Fibroblast of villous mesenchyme (primary cell): ENCODE measurements around the gene CRBN. TPM values are rescaled to one million over a fixed set of nuclear protein-coding genes. Genes with fewer than 3 reads are reported as not detected.

Source experiments
- DNase-seq: peaks from one replicate; pipeline ENCODE4 v3.0.0-alpha.2; 2010; ENCODE audit warnings: low read depth
- H3K4me3 ChIP-seq: 2 replicates; pipeline ENCODE4 v1.5.1; 2011; ENCODE audit warnings: low read depth, mild to moderate bottlenecking, low read length
- CTCF ChIP-seq: IDR thresholded peaks from 2 replicates; pipeline ENCODE4 v1.5.1; 2012; ENCODE audit warnings: low read depth, mild to moderate bottlenecking, low read length; ENCODE audit not compliant: insufficient read depth
- total RNA-seq: library from RNA; depleted of rRNA; stranded (reverse); fragments of >200 nt; gene quantifications from 2 replicates; pipeline ENCODE4 v1.2.3, GENCODE V29; 2012

CRBN gene
- total RNA-seq, 1 donor = 40.2 TPM

DNA sequence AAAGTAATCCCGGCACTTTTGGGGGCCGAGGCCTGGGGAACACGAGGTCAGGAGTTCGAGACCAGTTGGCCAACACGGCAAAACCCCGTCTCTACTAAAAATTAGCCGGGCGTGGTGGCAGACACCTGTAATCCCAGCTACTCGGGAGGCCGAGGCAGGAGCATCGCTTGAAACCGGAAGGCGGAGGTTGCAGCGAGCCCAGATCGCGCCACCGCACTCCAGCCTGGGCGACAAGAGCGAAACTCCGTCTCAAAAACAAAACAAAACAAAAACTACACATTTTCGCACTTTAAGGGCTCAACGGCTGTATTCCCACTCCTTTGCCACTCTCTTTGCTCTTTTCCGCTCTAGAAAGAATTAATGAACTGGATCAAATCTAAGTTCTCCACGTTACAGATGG is 53.5 kb downstream of the CRBN start:
- no peak for DNase-seq
- peak overlapping the region; percentile 94 for H3K4me3 ChIP-seq
- TF ChIP-seq CTCF = no peak

DNA sequence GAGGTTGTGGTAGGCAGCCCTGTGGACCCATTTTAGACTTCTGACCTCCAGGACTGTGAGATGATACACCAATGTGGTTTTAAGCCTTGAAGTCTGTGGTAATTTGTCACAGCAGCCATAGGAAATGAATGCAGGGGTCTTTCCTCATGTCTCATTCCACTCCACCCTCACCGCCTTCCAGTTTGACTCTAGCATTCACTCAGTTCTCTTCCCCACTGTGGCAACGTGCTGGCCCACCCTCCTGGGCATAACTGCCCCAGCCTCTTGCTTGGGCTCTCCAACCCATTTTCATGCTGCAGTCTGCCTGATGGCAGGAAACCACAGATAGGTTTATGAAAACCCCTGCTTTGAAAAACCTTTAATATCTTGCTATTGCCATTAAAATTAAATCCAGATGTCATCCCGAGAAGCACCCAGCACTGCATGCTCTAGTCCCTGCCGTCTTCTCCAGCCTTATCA is 60.1 kb downstream of the CRBN start:
- no peak for TF ChIP-seq CTCF
- DNase-seq = no peak
- no peak overlapping the region for H3K4me3 ChIP-seq

- TF ChIP-seq CTCF = no peak
- DNase-seq = no peak
- H3K4me3 ChIP-seq = no peak overlapping the region
Observed at GRCh38 chr3:3117651-3118050, 61.8 kb downstream of the CRBN start.

DNA sequence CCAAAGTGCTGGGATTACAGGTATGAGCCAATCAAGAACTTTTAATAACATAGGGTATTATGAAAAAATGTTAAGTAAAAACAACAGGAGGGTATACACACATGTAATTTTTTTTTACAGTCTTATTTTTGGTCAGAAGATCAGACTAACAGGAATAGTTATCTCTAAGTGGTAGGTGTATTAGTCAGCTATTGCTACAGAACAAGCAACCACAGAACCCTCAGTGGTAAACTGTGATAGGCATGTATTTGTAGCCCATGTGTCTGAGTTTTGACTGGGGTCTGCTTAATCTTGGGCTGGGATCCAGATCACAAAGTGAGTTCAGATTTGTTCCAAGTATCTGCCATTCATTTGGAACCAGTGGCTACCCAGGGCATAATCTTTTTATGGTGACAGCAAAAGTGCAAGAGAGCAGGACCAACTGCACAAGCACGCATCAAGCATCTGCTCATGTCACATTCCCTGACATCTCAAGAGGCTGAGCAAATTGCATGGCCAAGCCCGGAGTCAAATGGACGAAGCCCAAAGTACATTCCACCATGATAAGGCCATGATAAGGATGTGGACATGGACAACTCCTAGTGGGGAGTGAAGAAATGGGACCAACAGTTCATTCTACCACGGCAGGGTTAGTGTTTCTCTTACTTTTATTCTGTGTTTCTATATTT is 66.3 kb downstream of the CRBN start:
- no peak for DNase-seq
- no peak for TF ChIP-seq CTCF
- no peak overlapping the region for H3K4me3 ChIP-seq

- H3K4me3 ChIP-seq = no peak overlapping the region
- no peak for TF ChIP-seq CTCF
- DNase-seq = no peak
Observed at GRCh38 chr3:3110749-3111361, 68.6 kb downstream of the CRBN start.

DNA sequence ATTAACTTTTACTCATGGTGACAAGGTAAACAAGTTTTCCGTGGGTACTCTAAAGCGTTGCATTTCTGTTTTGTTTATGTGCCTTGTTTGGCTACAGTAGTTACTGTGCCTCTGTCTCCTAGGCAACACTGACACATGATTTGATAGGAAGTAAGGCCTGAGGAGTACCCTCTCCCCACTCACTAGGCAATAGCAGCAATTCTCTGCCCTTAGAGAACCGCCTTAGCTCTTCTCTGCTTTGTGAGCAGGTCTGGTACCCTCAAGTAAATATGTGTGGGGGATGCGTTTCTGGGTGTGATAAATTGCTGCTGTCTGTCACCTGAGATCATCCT is 69.2 kb downstream of the CRBN start, which contains the start of gene IL5RA:
TSS of gene IL5RA (minus strand) at position 76 of the 332 bp plus-strand sequence. CDS start 5,390 bp downstream, outside the sequence.
- DNase-seq = peak; percentile 20
- H3K4me3 ChIP-seq = no peak within 1 kb of the TSS
- no peak for TF ChIP-seq CTCF
